HuH-7.5 (cell line): Measurements from ENCODE around the gene WBP1.
"Not testable (repeated sequence)": the region's sequence is repeated elsewhere in the genome, so short reads cannot be mapped to it uniquely, and the experiment has no call there.

Experiments
- DNase-seq: peaks from one replicate; pipeline ENCODE4 v3.0.0; 2011; ENCODE audit warnings: low spot score

WBP1 gene

GRCh38 chr2:74454654-74455511, 3.4 kb upstream of the WBP1 start, which contains the start of gene INO80B:
Gene INO80B, plus strand, starts transcription at chr2:74455087. Its CDS starts 30 bp downstream, at chr2:74455117.
- peak; percentile 71 for DNase-seq

DNA sequence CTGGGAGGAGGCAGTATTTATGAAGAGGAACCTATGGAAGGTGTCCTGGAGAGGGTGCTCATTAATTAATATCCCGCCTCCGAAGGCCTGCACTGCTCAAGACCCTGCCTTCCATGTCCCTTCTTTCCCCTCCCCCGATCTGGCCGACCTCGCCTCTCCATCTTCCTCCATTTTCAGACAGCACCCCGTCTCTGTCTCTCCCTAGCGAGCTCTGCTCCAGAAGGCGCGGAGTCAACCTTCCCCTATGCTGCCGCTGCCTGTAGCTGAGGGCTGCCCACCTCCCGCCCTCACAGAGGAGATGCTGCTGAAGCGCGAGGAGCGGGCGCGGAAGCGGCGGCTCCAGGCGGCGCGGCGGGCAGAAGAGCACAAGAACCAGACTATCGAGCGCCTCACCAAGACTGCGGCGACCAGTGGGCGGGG, 1.1 kb upstream of the WBP1 start:
- DNase-seq, result no peak

- peak; percentile 38 for DNase-seq
Observed at GRCh38 chr2:74457549-74458131, 598 bp upstream of the WBP1 start.

DNA sequence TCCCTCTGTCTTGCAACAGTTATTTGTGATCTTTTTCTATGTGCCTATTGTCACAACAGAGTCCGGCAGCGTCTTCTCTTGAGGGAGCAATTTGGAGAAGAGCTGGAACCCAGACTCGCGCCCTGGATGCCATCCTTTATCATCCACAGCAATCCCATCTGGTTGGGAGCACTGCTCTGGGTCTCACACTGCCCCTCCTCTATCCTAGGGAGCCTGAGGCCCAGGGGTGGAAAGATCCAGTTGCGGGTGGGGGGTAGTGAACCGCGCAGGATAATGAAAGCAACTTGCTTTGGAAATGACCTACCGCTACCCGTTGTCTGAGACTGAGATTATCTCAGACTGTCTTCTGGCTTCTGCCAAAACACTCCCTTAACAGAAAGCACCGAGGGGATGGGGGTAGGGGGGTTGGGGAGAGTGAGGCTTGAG, 713 bp downstream of the WBP1 start:
- DNase-seq, result no peak

GRCh38 chr2:74459503-74460118, 1.4 kb downstream of the WBP1 start:
- DNase-seq, result not testable (repeated sequence)

- DNase-seq, result not testable (repeated sequence)
Observed at GRCh38 chr2:74460187-74460586, 1.9 kb downstream of the WBP1 start.

DNA sequence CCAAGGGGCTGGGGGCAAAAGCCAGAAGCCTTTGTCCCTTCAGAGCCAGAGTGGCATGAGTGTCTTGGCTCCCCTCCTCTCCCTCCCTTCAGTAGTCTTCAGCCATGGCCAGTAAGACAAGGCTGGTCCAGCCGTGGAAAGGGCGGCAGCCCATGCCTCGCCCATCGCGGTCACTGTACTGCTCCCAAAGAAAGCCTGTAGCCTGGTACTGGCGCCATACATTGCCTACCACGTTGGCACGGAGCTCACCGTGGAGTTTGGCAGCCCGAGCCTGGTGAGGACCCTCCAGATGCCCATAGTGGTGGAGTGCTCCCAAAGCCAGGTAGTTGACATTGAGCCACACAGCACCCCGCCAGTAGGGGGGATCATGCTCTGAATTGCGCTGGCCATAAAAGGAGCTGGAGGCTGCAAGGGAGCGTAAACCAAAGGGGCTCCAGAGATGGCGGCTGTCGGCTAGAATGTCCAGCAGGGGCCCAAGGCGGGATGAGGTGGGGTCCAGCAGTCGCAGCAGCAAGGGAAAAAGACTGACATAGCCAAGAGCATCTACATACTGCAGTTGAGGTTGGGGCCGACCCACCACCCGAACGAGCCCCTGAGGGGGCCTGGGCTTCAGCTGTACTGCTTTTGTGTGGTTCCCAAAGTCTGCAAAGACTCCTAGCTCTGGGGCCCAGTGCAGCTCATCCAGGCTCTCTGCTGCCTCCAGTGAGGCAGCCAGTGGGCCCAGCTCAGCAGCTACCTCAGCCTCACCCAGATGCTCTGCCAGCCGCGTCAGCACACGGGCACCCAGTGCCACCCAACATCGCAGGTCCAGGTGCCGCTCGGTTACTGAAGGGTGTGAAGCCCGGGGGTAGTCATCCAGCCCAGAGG, 3.2 kb downstream of the WBP1 start:
- DNase-seq, result no peak

- no peak for DNase-seq
Observed at GRCh38 chr2:74462054-74462785, 4.0 kb downstream of the WBP1 start.

DNA sequence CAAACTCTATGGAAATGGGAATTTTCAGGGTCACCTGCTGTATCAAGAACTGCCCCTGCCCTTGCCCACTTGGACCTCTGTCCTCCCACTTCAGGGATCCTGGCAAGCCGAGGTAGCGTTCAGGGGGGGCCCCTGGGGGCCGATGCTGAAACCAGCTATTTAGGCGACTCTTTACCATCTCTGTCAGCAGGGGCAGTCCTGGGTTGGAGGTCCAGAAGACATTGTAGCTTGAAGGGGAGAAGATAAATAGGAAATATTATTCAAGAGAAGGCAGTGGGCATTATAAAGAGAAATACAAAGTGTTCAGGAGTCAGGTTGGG, 4.5 kb downstream of the WBP1 start:
- DNase-seq, result no peak

DNA sequence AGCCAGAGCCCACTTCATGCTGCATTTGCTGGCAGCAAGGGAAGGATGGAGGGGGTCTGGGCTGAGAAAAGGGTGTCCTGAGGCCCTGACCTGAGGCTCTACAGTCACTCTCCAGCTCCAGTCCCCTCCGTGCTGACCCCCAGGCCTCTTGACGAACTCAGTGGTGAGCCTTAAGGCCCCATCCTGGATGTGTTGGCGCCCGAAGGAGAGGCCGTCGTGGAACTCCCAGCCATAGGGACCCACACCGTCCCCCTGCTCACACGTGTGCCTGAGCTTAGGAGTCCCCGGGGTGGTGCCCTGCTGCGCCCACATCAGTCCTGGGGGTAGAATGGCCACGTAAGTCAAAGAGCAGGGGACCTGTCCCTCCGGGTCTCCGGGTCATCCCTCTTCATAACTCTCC, 6.2 kb downstream of the WBP1 start:
- no peak for DNase-seq

GRCh38 chr2:74470742-74471141, 12.5 kb downstream of the WBP1 start:
- DNase-seq, result not testable (repeated sequence)

GRCh38 chr2:74471332-74472065, 13.3 kb downstream of the WBP1 start:
- no peak for DNase-seq

GRCh38 chr2:74472086-74472944, 14.1 kb downstream of the WBP1 start, which contains the start of gene MRPL53:
Gene MRPL53, minus strand, starts transcription at chr2:74472680. Its CDS starts 20 bp downstream, at chr2:74472660.
- no peak for DNase-seq

DNA sequence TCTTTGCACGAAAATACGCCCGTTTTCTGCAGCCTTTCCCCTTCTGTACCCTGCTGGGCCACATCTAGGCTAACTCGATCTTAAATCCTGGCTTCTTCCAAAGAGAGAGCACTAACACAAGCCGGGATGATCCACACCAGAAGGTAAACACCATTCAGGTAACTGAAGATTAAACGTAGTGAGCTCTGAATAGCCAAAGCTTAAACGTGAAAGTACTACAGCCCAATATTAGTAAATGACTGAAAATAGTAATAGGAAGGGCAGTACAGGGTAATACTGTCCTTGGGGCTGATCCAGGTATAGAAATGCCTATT, 14.7 kb downstream of the WBP1 start:
- no peak for DNase-seq

DNA sequence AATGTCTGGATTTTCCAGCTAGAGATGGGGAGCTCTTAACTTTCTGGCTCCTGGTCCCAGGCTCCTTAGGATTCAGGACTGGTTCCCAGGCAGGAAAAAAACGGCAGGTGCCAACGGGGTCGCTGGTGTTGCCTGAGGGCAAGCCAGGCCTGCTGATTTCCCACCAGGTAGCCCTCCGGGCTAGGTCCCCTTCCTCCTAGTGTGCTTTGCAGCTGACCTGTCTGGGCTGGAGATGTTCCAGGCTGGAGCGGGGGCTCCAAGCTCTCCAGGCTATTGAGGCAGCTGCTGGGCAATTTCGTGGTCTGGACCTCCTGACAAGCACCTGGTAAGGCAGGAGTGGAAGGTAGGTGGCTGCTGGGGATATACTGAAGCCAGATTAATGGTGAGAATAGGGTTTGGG, 16.2 kb downstream of the WBP1 start:
- no peak for DNase-seq

GRCh38 chr2:74474899-74475298, 16.7 kb downstream of the WBP1 start:
- DNase-seq, result no peak

DNA sequence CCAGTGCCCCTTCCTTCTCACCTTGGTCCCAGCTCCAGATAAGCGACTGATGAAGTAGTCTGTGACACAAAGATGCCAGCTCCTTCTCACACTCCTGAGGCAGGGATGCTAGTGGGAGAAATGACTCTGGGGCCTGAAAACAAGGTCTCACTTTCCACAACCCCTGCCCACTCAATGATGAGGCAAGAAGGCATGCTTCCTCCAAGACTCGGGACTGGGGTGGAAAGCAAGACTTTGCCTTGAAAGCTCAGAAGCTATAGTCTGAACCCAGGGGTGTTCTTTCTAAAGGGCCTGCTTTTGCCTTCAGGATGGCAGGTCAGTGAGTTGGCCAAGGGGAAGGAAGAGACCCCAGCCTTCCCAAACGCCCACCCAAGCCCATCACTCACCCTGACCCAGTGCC, 23.2 kb downstream of the WBP1 start:
- DNase-seq, result no peak

DNA sequence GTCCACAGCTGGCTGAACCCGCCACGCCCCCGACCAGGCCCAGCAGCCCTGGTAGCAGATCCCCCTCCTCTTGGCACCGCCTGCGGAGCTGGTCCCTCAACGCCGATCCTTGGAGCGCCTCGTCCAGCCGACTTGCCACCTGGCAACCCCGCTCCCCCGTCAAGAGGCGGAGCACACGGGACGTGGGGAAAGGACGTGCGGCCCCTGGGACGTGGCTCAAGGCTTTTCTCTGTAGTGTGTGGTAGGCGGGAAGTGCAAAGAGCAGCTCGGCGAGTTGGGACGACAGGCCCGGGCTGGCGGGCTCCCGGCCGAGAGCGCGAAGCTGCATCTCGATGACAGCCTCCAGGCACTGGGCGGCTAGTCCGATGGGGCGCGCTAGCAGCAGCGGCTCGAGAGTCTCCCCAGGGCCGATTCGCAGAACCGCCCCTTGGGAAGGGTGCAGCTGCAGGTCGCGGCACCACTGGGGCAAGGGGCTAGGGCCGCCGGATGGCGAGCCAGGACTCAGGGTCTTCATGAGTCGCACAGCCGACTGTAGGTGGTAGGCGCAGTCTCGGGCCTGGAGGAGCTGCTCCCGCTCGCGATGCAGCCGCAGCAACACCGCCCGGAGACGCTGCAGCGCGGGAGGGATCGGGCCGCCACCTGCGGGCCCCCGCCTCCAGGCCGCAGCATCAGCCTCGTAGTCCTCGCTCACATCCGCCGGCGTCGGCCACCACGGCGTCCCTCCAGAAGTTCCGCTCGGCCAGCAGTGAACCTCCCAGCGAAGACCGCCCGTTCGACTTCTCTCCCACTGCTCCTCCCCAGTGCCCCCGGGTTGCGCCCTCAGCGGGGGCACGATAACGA, 23.9 kb downstream of the WBP1 start:
- DNase-seq, result no peak
